HEK293 (cell line): ENCODE results near the gene JPH2.

Experiments
- CTCF ChIA-PET: fragments of 350-600 bp; formaldehyde crosslinking; extraction: SDS; loops from one replicate; lab custom pipeline; 2021; ENCODE audit warnings: antibody characterized with exemption; lab: Yijun Ruan, JAX
- POLR2A ChIA-PET: fragments of 300-600 bp; formaldehyde crosslinking; extraction: SDS; loops from one replicate; lab custom pipeline; 2020; ENCODE audit warnings: antibody characterized with exemption, inconsistent platforms; lab: Yijun Ruan, JAX
- H3K27ac ChIP-seq: fragments of 200-500 bp; sonication (Bioruptor generic); 2 replicates; pipeline ENCODE4 v1.5.1; 2014; ENCODE audit warnings: low read depth, low read length, control low read depth, inconsistent platforms; ENCODE audit errors: extremely low read depth
- H3K36me3 ChIP-seq, 2 experiments: fragments of 200-500 bp in 1 of 2; sonication (Bioruptor generic) in 1 of 2; 1 replicate in 1 of 2; 2 replicates in 1 of 2; pipeline ENCODE4 v1.5.1; 2014 to 2017; ENCODE audit warnings: inconsistent platforms in 2 of 2, low read length in 2 of 2; ENCODE audit not compliant: control insufficient read depth in 2 of 2, insufficient read depth in 1 of 2
- H3K4me1 ChIP-seq: fragments of 200-500 bp; sonication (Bioruptor generic); 2 replicates; pipeline ENCODE4 v1.5.1; 2014; ENCODE audit warnings: mild to moderate bottlenecking, low read length, inconsistent platforms; ENCODE audit not compliant: control insufficient read depth, insufficient read depth
- H3K4me3 ChIP-seq: 2 replicates; pipeline ENCODE4 v1.5.1; 2011; ENCODE audit warnings: low read depth, mild to moderate bottlenecking, control low read depth, low read length, moderate library complexity
- H3K9me3 ChIP-seq: fragments of 200-500 bp; sonication (Bioruptor generic); 2 replicates; pipeline ENCODE4 v1.5.1; 2014; ENCODE audit warnings: low read depth, low read length, inconsistent platforms; ENCODE audit not compliant: control insufficient read depth, insufficient read depth
- BCL11A ChIP-seq: fragments of 450-650 bp; formaldehyde crosslinking; IDR thresholded peaks from 2 replicates; pipeline ENCODE4 v1.5.1; 2016; ENCODE audit warnings: low read depth, missing biosample characterization, missing genetic modification characterization
- FEZF1 ChIP-seq: fragments of 450-650 bp; formaldehyde crosslinking; IDR thresholded peaks from 2 replicates; pipeline ENCODE4 v1.5.1; 2016; ENCODE audit warnings: missing biosample characterization, missing genetic modification characterization
- HIC1 ChIP-seq: fragments of 450-650 bp; formaldehyde crosslinking; IDR thresholded peaks from 2 replicates; pipeline ENCODE4 v1.5.1; 2016; ENCODE audit warnings: missing biosample characterization, missing genetic modification characterization
- KLF1 ChIP-seq: fragments of 450-650 bp; formaldehyde crosslinking; IDR thresholded peaks from 2 replicates; pipeline ENCODE4 v1.5.1; 2016; ENCODE audit warnings: missing biosample characterization, missing genetic modification characterization
- ZBTB17 ChIP-seq: fragments of 450-650 bp; formaldehyde crosslinking; IDR thresholded peaks from 2 replicates; pipeline ENCODE4 v1.5.1; 2016; ENCODE audit warnings: missing biosample characterization, missing genetic modification characterization
- ZBTB8A ChIP-seq: fragments of 450-650 bp; formaldehyde crosslinking; IDR thresholded peaks from 2 replicates; pipeline ENCODE4 v1.5.1; 2016; ENCODE audit warnings: missing biosample characterization, missing genetic modification characterization
- ZEB2 ChIP-seq: fragments of 450-650 bp; formaldehyde crosslinking; IDR thresholded peaks from 2 replicates; pipeline ENCODE4 v1.5.1; 2016; ENCODE audit warnings: missing biosample characterization, missing genetic modification characterization
- ZNF112 ChIP-seq: fragments of 450-650 bp; formaldehyde crosslinking; IDR thresholded peaks from 2 replicates; pipeline ENCODE4 v1.5.0; 2017; ENCODE audit warnings: missing biosample characterization, missing genetic modification characterization
- ZNF175 ChIP-seq: fragments of 450-650 bp; formaldehyde crosslinking; IDR thresholded peaks from 2 replicates; pipeline ENCODE4 v1.5.1; 2016; ENCODE audit warnings: missing biosample characterization, missing genetic modification characterization
- ZNF202 ChIP-seq: fragments of 450-650 bp; formaldehyde crosslinking; IDR thresholded peaks from 2 replicates; pipeline ENCODE4 v1.5.1; 2016; ENCODE audit warnings: missing biosample characterization, missing genetic modification characterization, borderline replicate concordance
- ZNF26 ChIP-seq: fragments of 450-650 bp; formaldehyde crosslinking; IDR thresholded peaks from 2 replicates; pipeline ENCODE4 v1.5.1; 2016; ENCODE audit warnings: missing biosample characterization, missing genetic modification characterization
- ZNF311 ChIP-seq: fragments of 450-650 bp; formaldehyde crosslinking; IDR thresholded peaks from 2 replicates; pipeline ENCODE4 v1.5.1; 2017; ENCODE audit warnings: missing biosample characterization, missing genetic modification characterization, borderline replicate concordance
- ZNF354C ChIP-seq: fragments of 450-650 bp; formaldehyde crosslinking; IDR thresholded peaks from 2 replicates; pipeline ENCODE4 v1.5.1; 2016; ENCODE audit warnings: missing biosample characterization, missing genetic modification characterization, low read depth, borderline replicate concordance
- ZNF37A ChIP-seq: fragments of 450-650 bp; IDR thresholded peaks from 2 replicates; pipeline ENCODE4 v1.5.1; 2018; ENCODE audit warnings: missing biosample characterization, missing genetic modification characterization
- ZNF404 ChIP-seq: fragments of 450-650 bp; formaldehyde crosslinking; IDR thresholded peaks from 2 replicates; pipeline ENCODE4 v1.5.1; 2017; ENCODE audit warnings: missing biosample characterization, missing genetic modification characterization
- ZNF449 ChIP-seq: fragments of 450-650 bp; formaldehyde crosslinking; IDR thresholded peaks from 2 replicates; pipeline ENCODE4 v1.5.1; 2017; ENCODE audit warnings: missing biosample characterization, mild to moderate bottlenecking, missing genetic modification characterization, moderate library complexity
- ZNF610 ChIP-seq: fragments of 450-650 bp; formaldehyde crosslinking; IDR thresholded peaks from 2 replicates; pipeline ENCODE4 v1.5.1; 2016; ENCODE audit warnings: missing biosample characterization, missing genetic modification characterization, borderline replicate concordance
- ZNF670 ChIP-seq: fragments of 450-650 bp; formaldehyde crosslinking; IDR thresholded peaks from 2 replicates; pipeline ENCODE4 v1.5.1; 2016; ENCODE audit warnings: missing biosample characterization, missing genetic modification characterization, low read depth
- ZSCAN30 ChIP-seq: fragments of 450-650 bp; IDR thresholded peaks from 2 replicates; pipeline ENCODE4 v1.5.1; 2018; ENCODE audit warnings: missing biosample characterization, mild to moderate bottlenecking, missing genetic modification characterization, moderate library complexity

Gene JPH2

GRCh38 chr20:44176833-44177534 lies 10.0 kb downstream of the JPH2 start:
- Histone ChIP-seq H3K27ac (no peak overlapping the region), H3K36me3 (no peaks in the 10 kb centered on the region), H3K4me3 (no peak overlapping the region), H3K4me1 (no peaks in the 10 kb centered on the region), H3K9me3 (no peaks in the 10 kb centered on the region)
- POLR2A ChIA-PET: no interaction called here
- no peak for TF ChIP-seq ZNF175 (tag by site-specific recombination)
- TF ChIP-seq ZNF610 (tag by site-specific recombination): no peak
- TF ChIP-seq ZNF37A (tag by site-specific recombination): no peak
- no peak for TF ChIP-seq ZSCAN30
- no peak for TF ChIP-seq ZNF26 (tag by site-specific recombination)
- TF ChIP-seq KLF1 (tag by site-specific recombination): peak; percentile 25; the same call in 1 of the 2 replicates
- CTCF ChIA-PET: interaction anchor here (0.8 to 3.4 kb wide), 3 partner anchors 15 to 639 kb away, joined by 3 to 19 read pairs (median 4); no protein-coding TSS in a partner anchor

GRCh38 chr20:44174996-44175765 lies 11.8 kb downstream of the JPH2 start:
- ChIA-PET POLR2A (no interaction called here), CTCF (interaction anchor here (0.7 kb wide), 1 partner anchor 9 kb away, joined by 4 read pairs; no protein-coding TSS in a partner anchor)
- no peaks in the 10 kb centered on the region for H3K9me3 ChIP-seq

More at GRCh38 chr20:44174996-44175765, 11.8 kb downstream of the JPH2 start:
- H3K4me3 ChIP-seq: no peak overlapping the region
- no peaks in the 10 kb centered on the region for H3K36me3 ChIP-seq
- no peaks in the 10 kb centered on the region for H3K4me1 ChIP-seq
- H3K27ac ChIP-seq: no peak overlapping the region
- TF ChIP-seq ZNF670 (tag by site-specific recombination): no peak
- TF ChIP-seq ZNF202 (tag by site-specific recombination): no peak
- no peak for TF ChIP-seq ZSCAN30
- no peak for TF ChIP-seq ZNF449 (tag by site-specific recombination)
- TF ChIP-seq BCL11A: no peak
- no peak for TF ChIP-seq ZNF26 (tag by site-specific recombination)
- TF ChIP-seq ZNF354C (tag by site-specific recombination): no peak
- TF ChIP-seq ZNF112 (tag by site-specific recombination): no peak
- TF ChIP-seq ZBTB8A (tag by site-specific recombination): no peak
- no peak for TF ChIP-seq FEZF1
- no peak for TF ChIP-seq ZNF311 (tag by site-specific recombination)
- no peak for TF ChIP-seq ZEB2 (tag by site-specific recombination)
- no peak for TF ChIP-seq HIC1
- TF ChIP-seq ZBTB17 (tag by site-specific recombination): no peak
- TF ChIP-seq ZNF404: no peak
